ENCODE results near the gene CRYGC.

The CRYGC gene

GRCh38 chr2:208096080-208096479 is 33.5 kb downstream of the CRYGC start:
- DNase-seq (ENCODE audit: low read depth): no peak

- DNase-seq (ENCODE audit: low read depth): no peak
Observed at GRCh38 chr2:208093128-208093527, 36.5 kb downstream of the CRYGC start.

- no peak for DNase-seq (ENCODE audit: low read depth)
Observed at GRCh38 chr2:208092093-208092832, 37.4 kb downstream of the CRYGC start.

DNA sequence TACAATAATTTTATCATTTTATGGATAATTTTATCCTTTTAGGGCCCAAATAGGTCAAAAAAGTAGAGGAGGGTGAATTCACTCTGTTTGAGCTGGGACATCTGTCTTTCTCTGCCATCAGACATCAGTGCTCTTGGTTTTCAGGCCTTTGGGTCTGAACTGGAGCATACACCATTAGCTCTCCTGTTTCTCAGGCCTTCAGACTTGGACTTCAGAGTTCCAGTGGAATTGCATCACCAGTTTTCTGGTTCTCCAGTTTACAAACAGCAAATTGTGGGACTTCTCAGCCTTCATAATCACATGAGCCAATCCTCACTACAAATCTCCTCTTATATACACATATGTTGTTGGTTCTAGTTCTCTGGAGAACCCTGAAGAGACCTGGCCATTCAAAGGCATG is 39.2 kb downstream of the CRYGC start:
- no peak for DNase-seq (ENCODE audit: low read depth)

- no peak for DNase-seq (ENCODE audit: low read depth)
Observed at GRCh38 chr2:208086029-208086428, 43.6 kb downstream of the CRYGC start.

GRCh38 chr2:208083807-208084206 is 45.8 kb downstream of the CRYGC start:
- DNase-seq (ENCODE audit: low read depth): no peak
